WTC11 (cell line): ENCODE data around the gene GBF1. TPM values are rescaled to one million over a fixed set of nuclear protein-coding genes. Genes with fewer than 3 reads are reported as not detected.

Experiments
- CREB1 ChIP-seq: sonication (generic); formaldehyde crosslinking; IDR thresholded peaks from 2 replicates; pipeline ENCODE4 v1.8.0; 2023; ENCODE audit warnings: mild to moderate bottlenecking, missing genetic modification reagents
- ESRRA ChIP-seq: sonication (generic); formaldehyde crosslinking; IDR thresholded peaks from 2 replicates; pipeline ENCODE4 v1.8.1; 2022; ENCODE audit warnings: mild to moderate bottlenecking, missing genetic modification reagents, borderline replicate concordance
- HMGA2 ChIP-seq: fragments of 250-450 bp; sonication (Bioruptor Pico); IDR thresholded peaks from 2 replicates; pipeline ENCODE4 v1.4.0; 2021; ENCODE audit warnings: mild to moderate bottlenecking, moderate library complexity
- IRF2 ChIP-seq: sonication (generic); formaldehyde crosslinking; IDR thresholded peaks from 2 replicates; pipeline ENCODE4 v1.8.0; 2022; ENCODE audit warnings: low read depth, missing genetic modification reagents, borderline replicate concordance
- JAZF1 ChIP-seq: fragments of 250-450 bp; sonication (Bioruptor Pico); IDR thresholded peaks from 2 replicates; pipeline ENCODE4 v1.9.0; 2021; ENCODE audit warnings: moderate library complexity, mild to moderate bottlenecking, inconsistent platforms
- MXD4 ChIP-seq: fragments of 250-450 bp; sonication (Bioruptor Pico); IDR thresholded peaks from 2 replicates; pipeline ENCODE4 v1.8.0; 2021; ENCODE audit warnings: mild to moderate bottlenecking, moderate library complexity, borderline replicate concordance
- OVOL2 ChIP-seq: fragments of 250-450 bp; sonication (Bioruptor Pico); IDR thresholded peaks from 2 replicates; pipeline ENCODE4 v1.9.0; 2021; ENCODE audit warnings: mild to moderate bottlenecking, borderline replicate concordance
- RELA ChIP-seq: sonication (generic); formaldehyde crosslinking; IDR thresholded peaks from 2 replicates; pipeline ENCODE4 v1.8.1; 2022; ENCODE audit warnings: missing genetic modification reagents, mild to moderate bottlenecking, borderline replicate concordance
- SMAD4 ChIP-seq: sonication (generic); formaldehyde crosslinking; IDR thresholded peaks from 2 replicates; pipeline ENCODE4 v1.8.0; 2022; ENCODE audit warnings: mild to moderate bottlenecking, missing genetic modification reagents
- TEAD1 ChIP-seq: sonication (generic); formaldehyde crosslinking; IDR thresholded peaks from 2 replicates; pipeline ENCODE4 v1.8.0; 2022; ENCODE audit warnings: mild to moderate bottlenecking, missing genetic modification reagents
- ZNF219 ChIP-seq: sonication (generic); formaldehyde crosslinking; IDR thresholded peaks from 2 replicates; pipeline ENCODE4 v1.8.0; 2023; ENCODE audit warnings: missing genetic modification reagents, mild to moderate bottlenecking, borderline replicate concordance
- ZNF232 ChIP-seq: sonication (generic); formaldehyde crosslinking; IDR thresholded peaks from 2 replicates; pipeline ENCODE4 v1.8.0; 2022; ENCODE audit warnings: mild to moderate bottlenecking, missing genetic modification reagents
- ZNF317 ChIP-seq: sonication (generic); formaldehyde crosslinking; IDR thresholded peaks from 2 replicates; pipeline ENCODE4 v1.8.1; 2023; ENCODE audit warnings: low read depth, mild to moderate bottlenecking, moderate library complexity, missing genetic modification reagents, borderline replicate concordance
- ZNF423 ChIP-seq: fragments of 250-450 bp; sonication (Bioruptor Pico); IDR thresholded peaks from 2 replicates; pipeline ENCODE4 v2.1.2; 2022; ENCODE audit warnings: mild to moderate bottlenecking, moderate library complexity
- total RNA-seq: library from RNA; stranded (reverse); gene quantifications from 3 replicates; pipeline ENCODE4 v1.2.3, GENCODE V29; 2021
- TF ChIP-seq, protein P1 (sequence below): fragments of 250-450 bp; sonication (Bioruptor Pico); IDR thresholded peaks from 2 replicates; pipeline ENCODE4 v2.1.2; 2022; ENCODE audit warnings: mild to moderate bottlenecking, moderate library complexity
- TF ChIP-seq, protein P2 (sequence below): sonication (generic); formaldehyde crosslinking; IDR thresholded peaks from 2 replicates; pipeline ENCODE4 v1.8.0; 2022; ENCODE audit warnings: mild to moderate bottlenecking, missing genetic modification reagents
- TF ChIP-seq, protein P3 (sequence below): sonication (generic); formaldehyde crosslinking; IDR thresholded peaks from 2 replicates; pipeline ENCODE4 v1.8.1; 2023; ENCODE audit warnings: mild to moderate bottlenecking, moderate library complexity, missing genetic modification reagents
- TF ChIP-seq, protein P4 (sequence below): fragments of 250-450 bp; sonication (Bioruptor Pico); IDR thresholded peaks from 2 replicates; pipeline ENCODE4 v1.9.0; 2021; ENCODE audit warnings: mild to moderate bottlenecking, borderline replicate concordance
- TF ChIP-seq, protein P5 (sequence below): sonication (generic); formaldehyde crosslinking; IDR thresholded peaks from 2 replicates; pipeline ENCODE4 v1.8.0; 2022; ENCODE audit warnings: missing genetic modification reagents
- TF ChIP-seq, protein P6 (sequence below): sonication (generic); formaldehyde crosslinking; conservative IDR thresholded peaks from 2 replicates; pipeline ENCODE4 v1.8.1; 2022; ENCODE audit warnings: mild to moderate bottlenecking, missing genetic modification reagents
- TF ChIP-seq, protein P7 (sequence below): fragments of 250-450 bp; sonication (Bioruptor Pico); IDR thresholded peaks from 2 replicates; pipeline ENCODE4 v1.9.0; 2021; ENCODE audit warnings: mild to moderate bottlenecking
- TF ChIP-seq, protein P8 (sequence below): sonication (generic); formaldehyde crosslinking; IDR thresholded peaks from 2 replicates; pipeline ENCODE4 v1.8.1; 2023; ENCODE audit warnings: mild to moderate bottlenecking, missing genetic modification reagents, moderate library complexity
- TF ChIP-seq, protein P9 (sequence below): sonication (generic); formaldehyde crosslinking; IDR thresholded peaks from 2 replicates; pipeline ENCODE4 v1.8.1; 2023; ENCODE audit warnings: mild to moderate bottlenecking, missing genetic modification reagents

Gene GBF1
- total RNA-seq, 1 experiment from 2014 or later, result 32.4 TPM

DNA sequence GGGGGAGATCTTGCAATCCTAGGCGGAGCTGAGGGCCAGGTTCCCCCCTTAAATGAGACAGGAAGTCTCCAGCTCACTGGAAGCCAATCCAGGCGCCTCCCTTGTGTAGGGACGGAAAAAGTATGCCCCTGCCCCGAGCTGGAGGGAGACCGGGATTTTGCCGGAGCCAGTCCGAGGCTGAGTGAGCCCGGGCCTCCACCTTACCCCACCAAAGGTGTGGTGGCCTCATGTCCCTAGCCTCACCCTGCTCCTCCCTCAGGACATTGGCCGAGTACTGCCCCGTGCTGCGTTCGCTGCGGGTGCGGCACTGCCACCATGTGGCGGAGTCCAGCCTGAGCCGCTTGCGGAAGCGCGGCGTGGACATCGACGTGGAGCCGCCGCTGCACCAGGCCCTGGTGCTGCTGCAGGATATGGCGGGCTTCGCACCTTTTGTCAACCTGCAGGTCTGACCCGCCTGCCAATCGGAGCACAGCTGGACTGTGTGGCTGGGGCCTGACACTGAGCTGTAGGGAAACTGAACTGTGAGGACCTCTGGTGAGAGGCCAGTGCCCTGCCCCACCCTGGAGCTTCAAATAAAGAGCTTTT, 177.3 kb downstream of the GBF1 start (continued):
- TF ChIP-seq OVOL2 (CRISPR knock-in tag) (no peak), ZNF232 (CRISPR knock-in tag) (no peak; the same call in 1 of the 2 replicates), ZNF317 (CRISPR knock-in tag) (no peak), IRF2 (CRISPR knock-in tag) (no peak), CREB1 (CRISPR knock-in tag) (no peak), ZNF423 (no peak; the same call in 1 of the 2 replicates), TEAD1 (CRISPR knock-in tag) (peak; percentile 85), ZNF219 (CRISPR knock-in tag) (no peak), SMAD4 (CRISPR knock-in tag) (no peak), JAZF1 (no peak), RELA (no peak), MXD4 (CRISPR knock-in tag) (no peak), HMGA2 (CRISPR knock-in tag) (no peak), ESRRA (CRISPR knock-in tag) (0 out of 2 replicates have a peak, but pooled peaks have one; percentile 40)
- TF ChIP-seq, protein P1, sequence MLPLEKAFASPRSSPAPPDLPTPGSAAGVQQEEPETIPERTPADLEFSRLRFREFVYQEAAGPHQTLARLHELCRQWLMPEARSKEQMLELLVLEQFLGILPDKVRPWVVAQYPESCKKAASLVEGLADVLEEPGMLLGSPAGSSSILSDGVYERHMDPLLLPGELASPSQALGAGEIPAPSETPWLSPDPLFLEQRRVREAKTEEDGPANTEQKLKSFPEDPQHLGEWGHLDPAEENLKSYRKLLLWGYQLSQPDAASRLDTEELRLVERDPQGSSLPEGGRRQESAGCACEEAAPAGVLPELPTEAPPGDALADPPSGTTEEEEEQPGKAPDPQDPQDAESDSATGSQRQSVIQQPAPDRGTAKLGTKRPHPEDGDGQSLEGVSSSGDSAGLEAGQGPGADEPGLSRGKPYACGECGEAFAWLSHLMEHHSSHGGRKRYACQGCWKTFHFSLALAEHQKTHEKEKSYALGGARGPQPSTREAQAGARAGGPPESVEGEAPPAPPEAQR (CRISPR knock-in tag), result no peak
- TF ChIP-seq, protein P2, sequence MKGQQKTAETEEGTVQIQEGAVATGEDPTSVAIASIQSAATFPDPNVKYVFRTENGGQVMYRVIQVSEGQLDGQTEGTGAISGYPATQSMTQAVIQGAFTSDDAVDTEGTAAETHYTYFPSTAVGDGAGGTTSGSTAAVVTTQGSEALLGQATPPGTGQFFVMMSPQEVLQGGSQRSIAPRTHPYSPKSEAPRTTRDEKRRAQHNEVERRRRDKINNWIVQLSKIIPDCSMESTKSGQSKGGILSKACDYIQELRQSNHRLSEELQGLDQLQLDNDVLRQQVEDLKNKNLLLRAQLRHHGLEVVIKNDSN (CRISPR knock-in tag), result peak; percentile 57
- TF ChIP-seq, protein P3, sequence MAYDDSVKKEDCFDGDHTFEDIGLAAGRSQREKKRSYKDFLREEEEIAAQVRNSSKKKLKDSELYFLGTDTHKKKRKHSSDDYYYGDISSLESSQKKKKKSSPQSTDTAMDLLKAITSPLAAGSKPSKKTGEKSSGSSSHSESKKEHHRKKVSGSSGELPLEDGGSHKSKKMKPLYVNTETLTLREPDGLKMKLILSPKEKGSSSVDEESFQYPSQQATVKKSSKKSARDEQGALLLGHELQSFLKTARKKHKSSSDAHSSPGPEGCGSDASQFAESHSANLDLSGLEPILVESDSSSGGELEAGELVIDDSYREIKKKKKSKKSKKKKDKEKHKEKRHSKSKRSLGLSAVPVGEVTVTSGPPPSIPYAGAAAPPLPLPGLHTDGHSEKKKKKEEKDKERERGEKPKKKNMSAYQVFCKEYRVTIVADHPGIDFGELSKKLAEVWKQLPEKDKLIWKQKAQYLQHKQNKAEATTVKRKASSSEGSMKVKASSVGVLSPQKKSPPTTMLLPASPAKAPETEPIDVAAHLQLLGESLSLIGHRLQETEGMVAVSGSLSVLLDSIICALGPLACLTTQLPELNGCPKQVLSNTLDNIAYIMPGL (CRISPR knock-in tag), result no peak; the same call in 1 of the 2 replicates
- TF ChIP-seq, protein P4, sequence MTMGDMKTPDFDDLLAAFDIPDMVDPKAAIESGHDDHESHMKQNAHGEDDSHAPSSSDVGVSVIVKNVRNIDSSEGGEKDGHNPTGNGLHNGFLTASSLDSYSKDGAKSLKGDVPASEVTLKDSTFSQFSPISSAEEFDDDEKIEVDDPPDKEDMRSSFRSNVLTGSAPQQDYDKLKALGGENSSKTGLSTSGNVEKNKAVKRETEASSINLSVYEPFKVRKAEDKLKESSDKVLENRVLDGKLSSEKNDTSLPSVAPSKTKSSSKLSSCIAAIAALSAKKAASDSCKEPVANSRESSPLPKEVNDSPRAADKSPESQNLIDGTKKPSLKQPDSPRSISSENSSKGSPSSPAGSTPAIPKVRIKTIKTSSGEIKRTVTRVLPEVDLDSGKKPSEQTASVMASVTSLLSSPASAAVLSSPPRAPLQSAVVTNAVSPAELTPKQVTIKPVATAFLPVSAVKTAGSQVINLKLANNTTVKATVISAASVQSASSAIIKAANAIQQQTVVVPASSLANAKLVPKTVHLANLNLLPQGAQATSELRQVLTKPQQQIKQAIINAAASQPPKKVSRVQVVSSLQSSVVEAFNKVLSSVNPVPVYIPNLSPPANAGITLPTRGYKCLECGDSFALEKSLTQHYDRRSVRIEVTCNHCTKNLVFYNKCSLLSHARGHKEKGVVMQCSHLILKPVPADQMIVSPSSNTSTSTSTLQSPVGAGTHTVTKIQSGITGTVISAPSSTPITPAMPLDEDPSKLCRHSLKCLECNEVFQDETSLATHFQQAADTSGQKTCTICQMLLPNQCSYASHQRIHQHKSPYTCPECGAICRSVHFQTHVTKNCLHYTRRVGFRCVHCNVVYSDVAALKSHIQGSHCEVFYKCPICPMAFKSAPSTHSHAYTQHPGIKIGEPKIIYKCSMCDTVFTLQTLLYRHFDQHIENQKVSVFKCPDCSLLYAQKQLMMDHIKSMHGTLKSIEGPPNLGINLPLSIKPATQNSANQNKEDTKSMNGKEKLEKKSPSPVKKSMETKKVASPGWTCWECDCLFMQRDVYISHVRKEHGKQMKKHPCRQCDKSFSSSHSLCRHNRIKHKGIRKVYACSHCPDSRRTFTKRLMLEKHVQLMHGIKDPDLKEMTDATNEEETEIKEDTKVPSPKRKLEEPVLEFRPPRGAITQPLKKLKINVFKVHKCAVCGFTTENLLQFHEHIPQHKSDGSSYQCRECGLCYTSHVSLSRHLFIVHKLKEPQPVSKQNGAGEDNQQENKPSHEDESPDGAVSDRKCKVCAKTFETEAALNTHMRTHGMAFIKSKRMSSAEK (CRISPR knock-in tag), result no peak
- TF ChIP-seq, protein P5, sequence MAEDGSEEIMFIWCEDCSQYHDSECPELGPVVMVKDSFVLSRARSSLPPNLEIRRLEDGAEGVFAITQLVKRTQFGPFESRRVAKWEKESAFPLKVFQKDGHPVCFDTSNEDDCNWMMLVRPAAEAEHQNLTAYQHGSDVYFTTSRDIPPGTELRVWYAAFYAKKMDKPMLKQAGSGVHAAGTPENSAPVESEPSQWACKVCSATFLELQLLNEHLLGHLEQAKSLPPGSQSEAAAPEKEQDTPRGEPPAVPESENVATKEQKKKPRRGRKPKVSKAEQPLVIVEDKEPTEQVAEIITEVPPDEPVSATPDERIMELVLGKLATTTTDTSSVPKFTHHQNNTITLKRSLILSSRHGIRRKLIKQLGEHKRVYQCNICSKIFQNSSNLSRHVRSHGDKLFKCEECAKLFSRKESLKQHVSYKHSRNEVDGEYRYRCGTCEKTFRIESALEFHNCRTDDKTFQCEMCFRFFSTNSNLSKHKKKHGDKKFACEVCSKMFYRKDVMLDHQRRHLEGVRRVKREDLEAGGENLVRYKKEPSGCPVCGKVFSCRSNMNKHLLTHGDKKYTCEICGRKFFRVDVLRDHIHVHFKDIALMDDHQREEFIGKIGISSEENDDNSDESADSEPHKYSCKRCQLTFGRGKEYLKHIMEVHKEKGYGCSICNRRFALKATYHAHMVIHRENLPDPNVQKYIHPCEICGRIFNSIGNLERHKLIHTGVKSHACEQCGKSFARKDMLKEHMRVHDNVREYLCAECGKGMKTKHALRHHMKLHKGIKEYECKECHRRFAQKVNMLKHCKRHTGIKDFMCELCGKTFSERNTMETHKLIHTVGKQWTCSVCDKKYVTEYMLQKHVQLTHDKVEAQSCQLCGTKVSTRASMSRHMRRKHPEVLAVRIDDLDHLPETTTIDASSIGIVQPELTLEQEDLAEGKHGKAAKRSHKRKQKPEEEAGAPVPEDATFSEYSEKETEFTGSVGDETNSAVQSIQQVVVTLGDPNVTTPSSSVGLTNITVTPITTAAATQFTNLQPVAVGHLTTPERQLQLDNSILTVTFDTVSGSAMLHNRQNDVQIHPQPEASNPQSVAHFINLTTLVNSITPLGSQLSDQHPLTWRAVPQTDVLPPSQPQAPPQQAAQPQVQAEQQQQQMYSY, result no peak; the same call in 1 of the 2 replicates
- TF ChIP-seq, protein P6, sequence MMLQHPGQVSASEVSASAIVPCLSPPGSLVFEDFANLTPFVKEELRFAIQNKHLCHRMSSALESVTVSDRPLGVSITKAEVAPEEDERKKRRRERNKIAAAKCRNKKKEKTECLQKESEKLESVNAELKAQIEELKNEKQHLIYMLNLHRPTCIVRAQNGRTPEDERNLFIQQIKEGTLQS (CRISPR knock-in tag), result no peak
- TF ChIP-seq, protein P7, sequence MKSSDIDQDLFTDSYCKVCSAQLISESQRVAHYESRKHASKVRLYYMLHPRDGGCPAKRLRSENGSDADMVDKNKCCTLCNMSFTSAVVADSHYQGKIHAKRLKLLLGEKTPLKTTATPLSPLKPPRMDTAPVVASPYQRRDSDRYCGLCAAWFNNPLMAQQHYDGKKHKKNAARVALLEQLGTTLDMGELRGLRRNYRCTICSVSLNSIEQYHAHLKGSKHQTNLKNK, result no peak
- TF ChIP-seq, protein P8, sequence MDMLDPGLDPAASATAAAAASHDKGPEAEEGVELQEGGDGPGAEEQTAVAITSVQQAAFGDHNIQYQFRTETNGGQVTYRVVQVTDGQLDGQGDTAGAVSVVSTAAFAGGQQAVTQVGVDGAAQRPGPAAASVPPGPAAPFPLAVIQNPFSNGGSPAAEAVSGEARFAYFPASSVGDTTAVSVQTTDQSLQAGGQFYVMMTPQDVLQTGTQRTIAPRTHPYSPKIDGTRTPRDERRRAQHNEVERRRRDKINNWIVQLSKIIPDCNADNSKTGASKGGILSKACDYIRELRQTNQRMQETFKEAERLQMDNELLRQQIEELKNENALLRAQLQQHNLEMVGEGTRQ (CRISPR knock-in tag), result peak; percentile 48; the same call in 1 of the 2 replicates
- TF ChIP-seq, protein P9, sequence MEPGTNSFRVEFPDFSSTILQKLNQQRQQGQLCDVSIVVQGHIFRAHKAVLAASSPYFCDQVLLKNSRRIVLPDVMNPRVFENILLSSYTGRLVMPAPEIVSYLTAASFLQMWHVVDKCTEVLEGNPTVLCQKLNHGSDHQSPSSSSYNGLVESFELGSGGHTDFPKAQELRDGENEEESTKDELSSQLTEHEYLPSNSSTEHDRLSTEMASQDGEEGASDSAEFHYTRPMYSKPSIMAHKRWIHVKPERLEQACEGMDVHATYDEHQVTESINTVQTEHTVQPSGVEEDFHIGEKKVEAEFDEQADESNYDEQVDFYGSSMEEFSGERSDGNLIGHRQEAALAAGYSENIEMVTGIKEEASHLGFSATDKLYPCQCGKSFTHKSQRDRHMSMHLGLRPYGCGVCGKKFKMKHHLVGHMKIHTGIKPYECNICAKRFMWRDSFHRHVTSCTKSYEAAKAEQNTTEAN (CRISPR knock-in tag), result no peak
